Measurements from ENCODE around the gene MORN2. TPM values are rescaled to one million over a fixed set of nuclear protein-coding genes. Genes with fewer than 3 reads are reported as not detected.

MORN2 gene
- total and polyA plus RNA-seq, 2 of the 13 experiments (the other 11 are each of a cell fraction or from before 2014, with no cell fraction given): 7.0 to 28.0 TPM

DNA sequence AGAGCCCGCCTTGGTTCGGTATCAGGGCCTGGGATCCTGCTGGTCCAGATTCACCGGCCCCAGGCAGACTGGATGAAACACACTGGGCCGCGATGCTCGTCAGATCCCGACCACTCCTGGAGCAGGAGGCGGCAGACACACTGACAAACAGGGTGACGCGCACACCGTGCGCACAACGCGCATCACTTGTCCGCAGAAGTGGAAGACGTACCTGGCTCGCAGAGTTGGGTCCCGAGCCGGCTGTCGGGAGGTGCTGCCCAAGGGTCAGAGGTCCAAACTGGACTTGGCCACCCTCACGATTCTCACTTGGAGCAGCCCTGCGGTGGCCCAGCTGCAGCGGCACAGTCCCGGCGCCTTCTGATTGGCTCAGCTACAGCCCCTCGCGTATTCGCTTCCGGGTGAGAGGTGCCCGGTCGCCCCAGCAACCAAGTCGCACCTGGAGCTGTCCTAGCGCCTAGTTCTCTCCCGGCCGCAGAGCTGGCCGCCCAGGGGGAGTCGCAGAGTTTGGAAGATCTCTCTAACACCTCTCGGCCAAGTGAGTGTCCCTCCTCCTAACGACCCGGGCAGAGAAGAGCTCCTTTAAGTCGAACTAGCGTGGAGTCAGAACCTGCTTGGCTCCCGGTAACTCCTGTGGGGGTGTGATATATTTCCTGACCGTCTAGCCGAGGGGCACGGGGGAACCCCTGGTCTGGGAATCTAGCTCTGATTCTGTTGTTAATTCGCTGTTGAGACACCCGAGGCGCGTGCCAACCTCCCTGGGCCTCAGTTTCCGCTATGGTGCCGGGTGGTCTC lies at the start of gene MORN2, which contains the start of gene DHX57 (continued):
- TF ChIP-seq SP1 (IDR thresholded peaks at IDR 0.05) (no peak), SP1 (CRISPR knock-in tag; IDR thresholded peaks at IDR 0.05) (peak; percentile 64), HNF4G (IDR thresholded peaks at IDR 0.05; ENCODE audit: borderline replicate concordance, low read depth, low read length) (peak; percentile 58; the same call in 1 of the 2 replicates), HNF4G (CRISPR knock-in tag; IDR thresholded peaks at IDR 0.05; ENCODE audit: borderline replicate concordance, low read depth) (0 out of 2 replicates have a peak, but pooled peaks have one; percentile 47), ZNF180 (CRISPR knock-in tag; IDR thresholded peaks at IDR 0.05; ENCODE audit: borderline replicate concordance, low read depth) (no peak), MAFG (CRISPR knock-in tag; IDR thresholded peaks at IDR 0.05) (no peak), PAX8 (CRISPR knock-in tag; IDR thresholded peaks at IDR 0.05; ENCODE audit: borderline replicate concordance) (peak; percentile 41), ZFAT (CRISPR knock-in tag; conservative IDR thresholded peaks at IDR 0.05) (no peak), EHMT2 (IDR thresholded peaks at IDR 0.05; ENCODE audit: borderline replicate concordance, low read depth, low read length) (peak; percentile 24; the same call in 1 of the 2 replicates), CHCHD3 (CRISPR knock-in tag; IDR thresholded peaks at IDR 0.05) (peak; percentile 90; the same call in 1 of the 2 replicates), HOXA9 (CRISPR knock-in tag; IDR thresholded peaks at IDR 0.05; ENCODE audit: borderline replicate concordance) (no peak; the same call in 1 of the 2 replicates), EED (CRISPR knock-in tag; IDR thresholded peaks at IDR 0.05) (peak; percentile 98; the same call in 1 of the 2 replicates), RAD21 (CRISPR knock-in tag; IDR thresholded peaks at IDR 0.05) (peak; percentile 48; the same call in 1 of the 2 replicates), KLF13 (CRISPR knock-in tag; IDR thresholded peaks at IDR 0.05) (no peak), PHF20 (CRISPR knock-in tag; IDR thresholded peaks at IDR 0.05) (peak; percentile 94), TAF1 (CRISPR knock-in tag; IDR thresholded peaks at IDR 0.05) (peak; percentile 80; the same call in 1 of the 2 replicates), ZNF672 (CRISPR knock-in tag; IDR thresholded peaks at IDR 0.05) (0 out of 2 replicates have a peak, but pooled peaks have one; percentile 13), GABPB1 (CRISPR knock-in tag; IDR thresholded peaks at IDR 0.05) (peak; percentile 100), NFRKB (IDR thresholded peaks at IDR 0.05) (no peak)
- TF ChIP-seq, protein P1, sequence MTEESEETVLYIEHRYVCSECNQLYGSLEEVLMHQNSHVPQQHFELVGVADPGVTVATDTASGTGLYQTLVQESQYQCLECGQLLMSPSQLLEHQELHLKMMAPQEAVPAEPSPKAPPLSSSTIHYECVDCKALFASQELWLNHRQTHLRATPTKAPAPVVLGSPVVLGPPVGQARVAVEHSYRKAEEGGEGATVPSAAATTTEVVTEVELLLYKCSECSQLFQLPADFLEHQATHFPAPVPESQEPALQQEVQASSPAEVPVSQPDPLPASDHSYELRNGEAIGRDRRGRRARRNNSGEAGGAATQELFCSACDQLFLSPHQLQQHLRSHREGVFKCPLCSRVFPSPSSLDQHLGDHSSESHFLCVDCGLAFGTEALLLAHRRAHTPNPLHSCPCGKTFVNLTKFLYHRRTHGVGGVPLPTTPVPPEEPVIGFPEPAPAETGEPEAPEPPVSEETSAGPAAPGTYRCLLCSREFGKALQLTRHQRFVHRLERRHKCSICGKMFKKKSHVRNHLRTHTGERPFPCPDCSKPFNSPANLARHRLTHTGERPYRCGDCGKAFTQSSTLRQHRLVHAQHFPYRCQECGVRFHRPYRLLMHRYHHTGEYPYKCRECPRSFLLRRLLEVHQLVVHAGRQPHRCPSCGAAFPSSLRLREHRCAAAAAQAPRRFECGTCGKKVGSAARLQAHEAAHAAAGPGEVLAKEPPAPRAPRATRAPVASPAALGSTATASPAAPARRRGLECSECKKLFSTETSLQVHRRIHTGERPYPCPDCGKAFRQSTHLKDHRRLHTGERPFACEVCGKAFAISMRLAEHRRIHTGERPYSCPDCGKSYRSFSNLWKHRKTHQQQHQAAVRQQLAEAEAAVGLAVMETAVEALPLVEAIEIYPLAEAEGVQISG (CRISPR knock-in tag; IDR thresholded peaks at IDR 0.05): peak; percentile 84
- TF ChIP-seq, protein P2, sequence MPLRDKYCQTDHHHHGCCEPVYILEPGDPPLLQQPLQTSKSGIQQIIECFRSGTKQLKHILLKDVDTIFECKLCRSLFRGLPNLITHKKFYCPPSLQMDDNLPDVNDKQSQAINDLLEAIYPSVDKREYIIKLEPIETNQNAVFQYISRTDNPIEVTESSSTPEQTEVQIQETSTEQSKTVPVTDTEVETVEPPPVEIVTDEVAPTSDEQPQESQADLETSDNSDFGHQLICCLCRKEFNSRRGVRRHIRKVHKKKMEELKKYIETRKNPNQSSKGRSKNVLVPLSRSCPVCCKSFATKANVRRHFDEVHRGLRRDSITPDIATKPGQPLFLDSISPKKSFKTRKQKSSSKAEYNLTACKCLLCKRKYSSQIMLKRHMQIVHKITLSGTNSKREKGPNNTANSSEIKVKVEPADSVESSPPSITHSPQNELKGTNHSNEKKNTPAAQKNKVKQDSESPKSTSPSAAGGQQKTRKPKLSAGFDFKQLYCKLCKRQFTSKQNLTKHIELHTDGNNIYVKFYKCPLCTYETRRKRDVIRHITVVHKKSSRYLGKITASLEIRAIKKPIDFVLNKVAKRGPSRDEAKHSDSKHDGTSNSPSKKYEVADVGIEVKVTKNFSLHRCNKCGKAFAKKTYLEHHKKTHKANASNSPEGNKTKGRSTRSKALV (CRISPR knock-in tag; IDR thresholded peaks at IDR 0.05): peak; percentile 93
- TF ChIP-seq, protein P3, sequence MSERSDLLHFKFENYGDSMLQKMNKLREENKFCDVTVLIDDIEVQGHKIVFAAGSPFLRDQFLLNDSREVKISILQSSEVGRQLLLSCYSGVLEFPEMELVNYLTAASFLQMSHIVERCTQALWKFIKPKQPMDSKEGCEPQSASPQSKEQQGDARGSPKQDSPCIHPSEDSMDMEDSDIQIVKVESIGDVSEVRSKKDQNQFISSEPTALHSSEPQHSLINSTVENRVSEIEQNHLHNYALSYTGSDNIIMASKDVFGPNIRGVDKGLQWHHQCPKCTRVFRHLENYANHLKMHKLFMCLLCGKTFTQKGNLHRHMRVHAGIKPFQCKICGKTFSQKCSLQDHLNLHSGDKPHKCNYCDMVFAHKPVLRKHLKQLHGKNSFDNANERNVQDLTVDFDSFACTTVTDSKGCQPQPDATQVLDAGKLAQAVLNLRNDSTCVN (CRISPR knock-in tag; IDR thresholded peaks at IDR 0.05; ENCODE audit: borderline replicate concordance): peak; percentile 68
- TF ChIP-seq, protein P4, sequence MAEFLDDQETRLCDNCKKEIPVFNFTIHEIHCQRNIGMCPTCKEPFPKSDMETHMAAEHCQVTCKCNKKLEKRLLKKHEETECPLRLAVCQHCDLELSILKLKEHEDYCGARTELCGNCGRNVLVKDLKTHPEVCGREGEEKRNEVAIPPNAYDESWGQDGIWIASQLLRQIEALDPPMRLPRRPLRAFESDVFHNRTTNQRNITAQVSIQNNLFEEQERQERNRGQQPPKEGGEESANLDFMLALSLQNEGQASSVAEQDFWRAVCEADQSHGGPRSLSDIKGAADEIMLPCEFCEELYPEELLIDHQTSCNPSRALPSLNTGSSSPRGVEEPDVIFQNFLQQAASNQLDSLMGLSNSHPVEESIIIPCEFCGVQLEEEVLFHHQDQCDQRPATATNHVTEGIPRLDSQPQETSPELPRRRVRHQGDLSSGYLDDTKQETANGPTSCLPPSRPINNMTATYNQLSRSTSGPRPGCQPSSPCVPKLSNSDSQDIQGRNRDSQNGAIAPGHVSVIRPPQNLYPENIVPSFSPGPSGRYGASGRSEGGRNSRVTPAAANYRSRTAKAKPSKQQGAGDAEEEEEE (CRISPR knock-in tag; IDR thresholded peaks at IDR 0.05; ENCODE audit: borderline replicate concordance): peak; percentile 92; the same call in 1 of the 2 replicates
